Stimulated activated CD4-positive, alpha-beta T cell treated with anti-CD3 and anti-CD28 coated beads, Interleukin-4, amount 100 ng/mL, for 4 hours (primary cell): Measurements from ENCODE around the gene RPL36.
"Not testable (repeated sequence)": the region's sequence is repeated elsewhere in the genome, so short reads cannot be mapped to it uniquely, and the experiment has no call there.

ENCODE experiments used
- DNase-seq, 2 experiments: peaks; one replicate each; pipeline ENCODE4 v3.0.0-alpha.2; 2020

RPL36 gene

DNA sequence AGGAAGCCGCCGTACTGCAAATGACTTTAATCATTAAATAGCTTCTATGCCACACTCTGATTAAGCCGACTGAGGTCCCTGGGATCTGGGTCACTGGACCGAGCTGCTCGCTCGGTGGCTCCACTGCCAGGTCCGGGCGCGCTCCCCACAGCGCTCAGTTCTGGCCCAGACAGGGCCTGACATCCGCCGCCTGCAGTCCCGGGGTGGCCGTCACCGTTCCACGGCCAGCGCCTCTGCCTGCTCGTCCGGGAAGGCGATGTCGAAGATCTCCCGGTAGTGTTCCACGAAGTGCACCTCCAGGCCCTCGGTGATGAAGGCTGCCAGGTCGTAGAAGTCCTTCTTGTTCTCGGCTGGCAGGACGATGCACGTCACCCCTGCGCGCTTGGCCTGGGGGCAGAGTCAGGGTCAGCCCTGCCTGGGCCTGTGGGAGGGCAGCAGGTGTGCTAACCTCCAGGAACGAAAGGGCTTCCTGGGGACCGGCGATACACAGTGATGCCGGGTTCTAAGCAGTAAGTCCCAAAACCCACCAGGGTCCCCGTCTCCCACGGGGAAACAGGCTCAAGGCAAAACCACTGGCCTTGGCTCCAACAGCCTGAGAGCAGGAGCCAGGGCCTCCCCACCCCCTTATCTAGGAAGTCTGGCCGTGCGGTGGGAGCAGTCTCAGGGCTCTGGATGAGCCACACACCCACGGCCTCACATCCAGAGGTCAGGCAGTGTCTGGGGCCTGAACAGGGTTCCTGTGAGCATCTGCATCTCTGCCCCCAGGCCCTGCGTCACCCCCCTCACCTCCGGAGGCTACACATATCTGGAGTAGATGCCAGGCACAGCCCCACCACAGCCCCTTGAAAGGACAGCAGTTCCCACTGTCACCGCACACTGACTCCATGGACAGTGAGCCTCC is 2.0 kb downstream of the RPL36 start:
- peak in 1 of 2 experiments; percentile 30 for DNase-seq

DNA sequence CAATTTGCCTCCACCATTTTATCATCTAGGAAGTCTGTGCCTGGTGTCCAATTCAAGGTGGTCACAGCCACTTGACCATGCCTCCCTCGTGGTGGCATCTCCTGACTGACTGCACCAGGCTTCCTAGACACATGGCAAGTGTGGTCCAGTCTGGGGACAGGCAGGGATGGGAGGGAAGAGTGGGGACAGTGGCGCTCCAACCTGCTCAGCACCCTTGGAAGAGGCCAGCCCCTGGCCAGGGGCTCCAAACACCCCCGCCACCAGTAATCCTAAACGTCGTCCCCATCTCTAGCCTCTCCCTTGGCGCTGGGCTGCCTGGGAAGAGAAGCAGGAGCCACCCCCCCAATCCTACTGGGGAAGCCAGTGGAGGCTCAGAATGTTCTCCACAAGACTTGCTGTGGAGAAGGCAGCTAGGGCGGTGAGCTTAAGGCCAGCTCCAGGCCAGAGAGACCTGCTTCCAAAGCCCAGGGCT is 2.7 kb downstream of the RPL36 start:
- no peak for DNase-seq

GRCh38 chr19:5693195-5694166 is 3.4 kb downstream of the RPL36 start:
- DNase-seq, result no peak

GRCh38 chr19:5694167-5694955 is 4.3 kb downstream of the RPL36 start:
- no peak for DNase-seq

GRCh38 chr19:5694956-5695648 is 5.0 kb downstream of the RPL36 start:
- DNase-seq, result no peak

DNA sequence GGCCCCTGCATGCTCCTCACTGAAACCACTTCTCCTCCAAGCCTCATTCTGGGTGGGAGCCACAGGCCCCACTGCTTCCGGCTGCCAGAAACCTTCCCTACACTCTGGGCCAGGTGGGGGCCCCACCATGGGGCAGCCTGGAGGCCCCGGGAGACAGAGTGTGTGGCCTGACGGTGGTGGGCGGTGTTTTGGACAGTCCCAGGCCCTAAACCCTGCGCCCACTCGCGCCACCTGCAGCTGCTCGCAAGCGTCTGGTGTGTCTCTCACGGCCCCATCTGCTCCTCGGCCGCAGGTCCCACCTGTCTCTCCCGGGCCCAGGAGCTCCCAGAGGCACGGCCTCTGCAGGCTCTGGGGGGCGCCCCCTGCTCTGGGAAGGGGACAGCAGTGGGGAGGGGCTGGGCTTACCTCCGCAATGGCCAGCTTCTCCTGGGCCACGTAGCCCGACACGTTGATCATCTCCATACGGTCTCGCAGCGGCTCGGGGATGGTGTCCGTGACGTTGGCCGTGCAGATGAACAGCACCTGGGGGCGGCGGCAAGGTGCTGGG is 5.6 kb downstream of the RPL36 start:
- DNase-seq, result no peak

- DNase-seq, result no peak
Observed at GRCh38 chr19:5696196-5697021, 6.3 kb downstream of the RPL36 start.

DNA sequence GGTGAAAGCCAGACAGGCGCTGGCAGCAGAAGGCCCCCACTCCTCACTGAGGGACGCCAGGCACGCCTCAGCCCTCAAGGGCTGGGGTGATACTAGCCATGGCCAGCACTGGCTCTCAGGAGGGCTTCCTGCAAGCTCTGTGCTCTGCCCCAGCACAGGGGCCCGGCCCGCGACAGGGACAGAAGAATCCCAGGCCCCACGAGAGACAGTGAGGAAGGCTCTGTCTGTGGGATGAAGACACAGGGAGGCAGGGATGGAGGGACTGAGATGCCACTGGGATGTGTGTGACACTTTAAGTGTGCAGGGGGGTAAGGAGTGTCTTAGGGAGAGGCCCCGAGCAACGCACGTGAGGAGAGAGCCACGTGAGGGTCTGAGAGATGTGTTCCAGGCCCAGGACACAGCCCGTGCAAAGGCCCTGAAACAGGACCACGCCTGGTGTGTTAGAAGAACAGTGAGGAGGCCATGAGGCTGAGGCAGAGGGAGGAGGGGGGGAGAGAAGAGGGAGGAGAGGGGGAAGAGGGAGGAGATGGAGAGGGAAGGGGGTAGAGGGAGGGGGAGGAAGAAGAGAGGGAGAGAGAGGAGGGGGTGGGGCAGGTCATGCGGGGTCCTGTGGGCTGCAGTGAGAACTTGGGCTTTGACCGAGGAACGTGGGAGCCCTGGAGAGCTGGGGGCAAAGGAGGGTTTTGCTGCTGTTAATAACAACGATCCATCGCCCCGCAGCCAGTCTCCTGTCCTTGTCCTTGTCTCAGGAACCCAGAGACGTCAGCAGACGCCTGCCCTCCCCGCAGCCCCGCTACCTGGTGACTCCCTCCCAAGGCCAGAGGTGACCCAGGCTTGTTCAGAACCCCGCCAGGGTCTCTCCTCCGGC is 7.2 kb downstream of the RPL36 start:
- no peak for DNase-seq

GRCh38 chr19:5697890-5698634 is 8.0 kb downstream of the RPL36 start:
- no peak for DNase-seq

GRCh38 chr19:5698635-5699422 is 8.7 kb downstream of the RPL36 start:
- no peak for DNase-seq

DNA sequence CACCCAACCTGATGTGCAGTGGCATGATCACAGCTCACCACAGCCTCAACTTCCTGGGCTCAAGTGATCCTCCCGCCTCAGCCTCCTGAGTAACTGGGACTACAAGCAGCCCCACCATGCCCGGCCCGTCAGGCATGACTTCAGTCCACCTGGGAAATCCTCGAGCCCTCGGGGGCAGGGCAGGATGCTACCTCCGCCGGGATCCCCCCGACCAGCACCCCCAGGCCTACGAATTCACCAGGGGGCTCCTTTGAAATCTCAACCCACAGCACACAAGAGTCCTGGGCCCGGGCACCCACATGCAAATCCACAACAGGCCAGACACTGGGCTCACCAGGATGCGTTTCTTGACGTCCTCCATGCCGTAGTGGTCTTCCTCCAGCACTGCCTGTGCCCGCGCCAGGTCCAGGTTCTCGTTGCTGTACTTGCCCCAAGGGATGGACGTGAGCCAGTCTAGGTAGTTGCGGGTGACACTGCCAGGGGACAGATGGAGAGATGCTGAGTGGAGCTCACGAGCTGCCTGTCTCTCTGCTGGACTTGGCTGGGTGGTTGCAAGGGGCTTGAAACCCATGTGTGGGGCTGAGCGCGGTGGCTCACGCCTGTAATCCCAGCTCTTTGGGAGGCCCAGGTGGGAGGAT is 10.5 kb downstream of the RPL36 start:
- no peak for DNase-seq

GRCh38 chr19:5702053-5702410 is 11.9 kb downstream of the RPL36 start:
- not testable (repeated sequence) for DNase-seq

DNA sequence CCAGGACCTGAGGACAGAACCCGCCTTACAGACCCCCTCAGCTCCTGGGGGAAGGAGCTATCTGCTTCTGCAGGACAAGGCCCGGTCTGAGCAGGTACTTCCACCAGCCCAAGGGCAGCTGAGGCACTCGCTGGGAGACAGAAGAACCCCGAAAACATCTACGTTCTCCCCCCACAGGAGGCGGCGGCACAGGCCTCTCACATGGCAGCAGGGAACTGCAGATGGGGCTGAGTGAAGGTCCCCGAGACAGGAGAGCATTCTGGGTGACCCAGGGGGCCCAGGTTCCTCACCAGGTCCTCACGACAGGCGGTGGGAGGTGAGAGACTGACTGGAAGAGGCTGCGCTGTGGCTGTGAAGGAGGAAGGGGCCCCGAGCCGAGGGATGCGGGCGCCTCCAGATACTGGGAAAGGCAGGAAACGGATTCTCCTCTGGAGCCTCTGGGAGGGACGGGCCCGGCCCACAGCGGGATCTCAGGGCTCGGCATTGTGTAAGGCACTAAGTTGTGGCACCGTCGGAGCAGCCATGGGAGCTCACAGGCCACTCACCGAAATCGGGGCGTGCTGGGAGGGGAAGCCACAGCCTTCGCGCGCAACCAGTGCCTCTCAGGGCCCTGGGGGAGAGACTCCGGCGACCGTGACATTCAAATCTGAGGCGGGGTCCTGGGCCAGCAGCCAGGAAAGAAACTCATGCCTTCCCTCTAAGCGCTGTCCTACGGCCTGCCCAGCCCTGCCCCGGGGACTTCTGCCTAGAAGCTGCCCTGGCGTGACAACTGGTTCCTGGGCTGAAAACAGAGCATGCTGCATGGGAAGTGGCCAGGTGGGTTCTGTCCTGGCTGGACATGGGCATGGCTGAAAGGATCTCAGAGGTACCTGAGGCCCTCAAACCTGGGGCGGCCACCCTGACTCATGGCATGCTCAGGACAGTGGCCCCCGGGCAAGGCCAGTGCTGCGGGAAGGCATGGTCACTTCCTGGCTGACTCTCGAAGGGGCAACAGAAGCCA is 14.0 kb downstream of the RPL36 start:
- no peak for DNase-seq

DNA sequence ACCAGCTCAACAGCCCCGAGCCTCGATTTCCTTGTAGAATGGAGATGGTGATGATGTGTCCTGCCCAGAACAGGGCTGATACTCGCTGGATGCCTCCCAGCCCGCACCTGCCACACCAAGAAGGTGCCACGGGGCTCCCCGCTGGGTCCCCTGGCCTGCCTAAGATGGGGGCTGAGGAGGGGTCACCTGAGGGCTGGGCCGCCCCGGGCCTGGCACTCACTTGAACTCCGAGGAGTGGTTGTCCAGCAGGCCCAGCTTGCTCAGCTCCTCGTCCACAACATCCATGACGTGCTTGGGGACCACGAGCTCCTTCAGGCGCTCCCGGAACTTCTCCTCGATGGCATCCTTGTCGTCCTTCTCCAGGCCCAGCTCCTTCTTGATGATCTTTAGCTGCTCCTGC is 15.5 kb downstream of the RPL36 start:
- no peak for DNase-seq

DNA sequence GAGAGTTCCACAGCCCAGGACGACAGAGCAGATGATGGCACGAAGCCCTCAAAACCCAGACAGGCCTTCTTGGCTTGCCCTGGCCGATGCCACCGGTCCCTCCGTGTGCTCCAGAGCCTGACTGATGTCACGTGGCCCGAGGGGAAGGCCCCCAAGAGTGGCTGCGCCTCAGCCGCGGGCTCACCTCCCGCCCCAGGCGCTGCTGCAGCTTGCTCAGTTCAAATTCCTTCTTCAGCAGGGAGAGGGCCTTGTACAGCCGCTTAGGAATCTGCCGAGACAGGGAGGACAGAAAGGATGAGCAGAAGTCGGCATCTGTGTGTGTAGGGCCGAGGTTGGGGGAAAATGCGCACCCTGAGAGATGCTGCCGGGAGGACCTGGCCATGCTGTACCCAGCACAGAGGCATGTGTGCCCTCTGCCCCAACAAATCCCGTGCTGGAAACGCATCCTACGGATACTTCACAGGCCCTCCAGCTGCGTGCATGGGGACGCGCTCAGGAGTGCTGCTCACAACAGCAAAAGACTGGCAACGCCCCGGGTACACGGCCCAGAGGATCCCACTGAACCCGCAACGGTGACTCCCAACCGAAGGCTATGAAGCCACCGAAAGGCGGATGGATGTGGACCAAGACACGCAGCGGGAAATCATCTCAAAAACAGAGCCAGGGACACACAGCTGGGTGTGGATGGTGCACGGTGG is 16.9 kb downstream of the RPL36 start:
- DNase-seq, result no peak
